ENCODE measurements around the gene FOSL1.

- TF ChIP-seq CTCF (IDR thresholded peaks at IDR 0.05): no peak
- TF ChIP-seq EZH2 (IDR thresholded peaks at IDR 0.05): no peak
- TF ChIP-seq EZH2phosphoT487 (IDR thresholded peaks at IDR 0.05): no peak
Observed at GRCh38 chr11:65925397-65925796, 25.2 kb upstream of the FOSL1 start.

Data from neural progenitor cell (in vitro differentiated cells).